Loucy (cell line): ENCODE measurements around the gene BMP8B.

Experiments used
- H2AFZ ChIP-seq: fragments of 200-600 bp; sonication (generic); 2 replicates; pipeline ENCODE4 v1.6.0; 2016; ENCODE audit warnings: antibody characterized with exemption, mild to moderate bottlenecking, low read length, moderate library complexity
- H3F3A ChIP-seq: fragments of 200-600 bp; 2 replicates; pipeline ENCODE4 v1.6.0; 2016; ENCODE audit warnings: antibody characterized with exemption, low read depth, mild to moderate bottlenecking
- H3K27me3 ChIP-seq: fragments of 200-600 bp; sonication (generic); 2 replicates; pipeline ENCODE4 v1.6.1; 2014; ENCODE audit warnings: low read length, mild to moderate bottlenecking; ENCODE audit not compliant: insufficient read depth, poor library complexity, severe bottlenecking
- H3K36me3 ChIP-seq: fragments of 200-600 bp; sonication (generic); 2 replicates; pipeline ENCODE4 v1.6.1; 2016; ENCODE audit warnings: low read length; ENCODE audit not compliant: insufficient read depth
- H3K4me1 ChIP-seq: fragments of 200-600 bp; sonication (generic); 2 replicates; pipeline ENCODE4 v1.5.1; 2014; ENCODE audit warnings: low read length, mild to moderate bottlenecking; ENCODE audit not compliant: insufficient read depth, poor library complexity, severe bottlenecking
- H3K4me2 ChIP-seq: fragments of 200-600 bp; sonication (generic); 2 replicates; pipeline ENCODE4 v1.6.0; 2014; ENCODE audit warnings: antibody characterized with exemption, low read length, low read depth, mild to moderate bottlenecking; ENCODE audit not compliant: poor library complexity, severe bottlenecking
- H3K4me3 ChIP-seq: fragments of 200-600 bp; sonication (generic); 2 replicates; pipeline ENCODE4 v1.5.1; 2014; ENCODE audit warnings: low read length, mild to moderate bottlenecking, mixed read lengths; ENCODE audit not compliant: poor library complexity, severe bottlenecking
- H3K79me2 ChIP-seq: fragments of 200-600 bp; sonication (generic); 2 replicates; pipeline ENCODE4 v1.6.1; 2014; ENCODE audit warnings: low read length; ENCODE audit not compliant: insufficient read depth
- H3K9ac ChIP-seq: fragments of 200-600 bp; sonication (generic); 2 replicates; pipeline ENCODE4 v1.6.0; 2014; ENCODE audit warnings: mild to moderate bottlenecking, low read depth, low read length, moderate library complexity; ENCODE audit not compliant: poor library complexity, severe bottlenecking
- H3K9me2 ChIP-seq: fragments of 200-600 bp; sonication (generic); replicated peaks from 2 replicates; pipeline ENCODE4 v1.6.1; 2016; ENCODE audit warnings: low read depth, low read length, mixed read lengths
- H3K9me3 ChIP-seq: fragments of 200-600 bp; sonication (generic); 2 replicates; pipeline ENCODE4 v1.6.1; 2014; ENCODE audit warnings: mild to moderate bottlenecking, antibody characterized with exemption, low read length, low read depth; ENCODE audit not compliant: insufficient read depth
- H4K20me1 ChIP-seq: fragments of 200-600 bp; sonication (generic); 2 replicates; pipeline ENCODE4 v1.6.0; 2014; ENCODE audit warnings: antibody characterized with exemption, low read length, mild to moderate bottlenecking; ENCODE audit not compliant: insufficient read depth, poor library complexity, severe bottlenecking
- EZH2phosphoT487 ChIP-seq: fragments of 200-600 bp; IDR thresholded peaks from 2 replicates; pipeline ENCODE4 v1.6.1; 2018; ENCODE audit warnings: antibody characterized with exemption, mild to moderate bottlenecking, moderate library complexity, borderline replicate concordance
- TF ChIP-seq, protein P1 (sequence below): fragments of 200-600 bp; sonication (generic); conservative IDR thresholded peaks from 2 replicates; pipeline ENCODE4 v1.5.1; 2014; ENCODE audit warnings: mild to moderate bottlenecking, antibody characterized with exemption, low read length

The BMP8B gene

DNA sequence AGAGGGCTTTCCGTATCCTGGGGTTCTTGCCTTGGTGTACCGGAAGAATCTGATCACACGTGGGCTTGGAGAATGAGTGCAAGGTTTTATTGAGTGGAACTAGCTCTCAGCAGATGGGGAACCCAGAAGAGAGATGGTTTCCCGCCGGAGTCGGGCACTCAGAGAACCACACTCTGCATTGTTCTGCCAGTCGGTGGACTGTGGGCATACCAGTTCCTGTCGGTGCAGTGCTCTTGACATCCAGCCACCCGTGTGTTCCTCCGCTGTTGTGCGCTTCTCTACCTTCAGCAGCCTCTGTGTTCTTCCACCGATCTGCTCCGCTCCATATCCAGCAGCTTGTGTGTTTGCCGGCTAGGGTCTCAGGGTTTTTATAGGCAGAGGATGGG lies 60.7 kb downstream of the BMP8B start:
- Histone ChIP-seq H3K4me3 (no peak overlapping the region), H3K79me2 (no peaks in the 10 kb centered on the region), H3K9me3 (no peaks in the 10 kb centered on the region), H4K20me1 (no peaks in the 10 kb centered on the region), H3K4me1 (no peaks in the 10 kb centered on the region), H3K36me3 (no peaks in the 10 kb centered on the region), H3K27me3 (peaks cover 32% of the 10 kb centered on the region), H2AFZ (no peak overlapping the region), H3F3A (no peaks in the 10 kb centered on the region), H3K4me2 (no peak overlapping the region), H3K9me2 (no peaks in the 10 kb centered on the region), H3K9ac (no peak overlapping the region)
- no peak for TF ChIP-seq EZH2phosphoT487
- TF ChIP-seq, protein P1, sequence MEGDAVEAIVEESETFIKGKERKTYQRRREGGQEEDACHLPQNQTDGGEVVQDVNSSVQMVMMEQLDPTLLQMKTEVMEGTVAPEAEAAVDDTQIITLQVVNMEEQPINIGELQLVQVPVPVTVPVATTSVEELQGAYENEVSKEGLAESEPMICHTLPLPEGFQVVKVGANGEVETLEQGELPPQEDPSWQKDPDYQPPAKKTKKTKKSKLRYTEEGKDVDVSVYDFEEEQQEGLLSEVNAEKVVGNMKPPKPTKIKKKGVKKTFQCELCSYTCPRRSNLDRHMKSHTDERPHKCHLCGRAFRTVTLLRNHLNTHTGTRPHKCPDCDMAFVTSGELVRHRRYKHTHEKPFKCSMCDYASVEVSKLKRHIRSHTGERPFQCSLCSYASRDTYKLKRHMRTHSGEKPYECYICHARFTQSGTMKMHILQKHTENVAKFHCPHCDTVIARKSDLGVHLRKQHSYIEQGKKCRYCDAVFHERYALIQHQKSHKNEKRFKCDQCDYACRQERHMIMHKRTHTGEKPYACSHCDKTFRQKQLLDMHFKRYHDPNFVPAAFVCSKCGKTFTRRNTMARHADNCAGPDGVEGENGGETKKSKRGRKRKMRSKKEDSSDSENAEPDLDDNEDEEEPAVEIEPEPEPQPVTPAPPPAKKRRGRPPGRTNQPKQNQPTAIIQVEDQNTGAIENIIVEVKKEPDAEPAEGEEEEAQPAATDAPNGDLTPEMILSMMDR, result no peak

DNA sequence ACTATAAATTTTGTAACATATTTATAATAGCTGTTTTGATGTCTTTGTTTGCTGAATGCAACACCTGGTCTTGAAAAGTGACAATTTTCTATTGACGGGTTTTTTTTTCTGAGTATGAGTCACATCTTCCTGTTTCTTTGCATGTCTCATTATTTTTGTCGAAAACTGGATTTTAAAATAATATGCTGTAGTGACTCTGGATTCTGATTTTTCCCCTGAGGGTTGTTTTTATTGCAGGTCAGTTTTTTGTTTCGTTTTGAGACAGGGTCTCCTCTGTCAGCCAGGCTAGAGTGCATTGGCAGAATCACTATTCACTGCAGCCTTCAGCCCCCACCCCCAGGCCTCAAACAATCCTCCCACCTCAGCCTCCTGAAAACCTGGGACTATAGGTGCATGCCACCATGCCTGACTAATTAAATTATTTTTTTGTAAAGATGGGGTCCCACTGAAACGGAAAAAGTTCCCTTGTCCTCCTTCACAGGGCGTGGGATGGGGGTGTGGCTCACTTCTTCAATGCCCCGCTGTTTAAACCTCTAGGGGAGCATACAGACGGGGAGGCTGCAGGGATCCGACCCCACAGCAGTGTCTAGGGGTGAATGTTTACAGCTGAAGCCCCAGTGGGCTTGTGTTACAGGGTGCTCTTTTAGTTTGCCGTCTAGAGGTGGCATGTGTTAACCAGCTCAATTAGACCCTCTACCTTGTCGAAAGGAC lies 61.3 kb downstream of the BMP8B start:
- no peak overlapping the region for H3K4me3 ChIP-seq
- peaks cover 27% of the 10 kb centered on the region for H3K27me3 ChIP-seq

DNA sequence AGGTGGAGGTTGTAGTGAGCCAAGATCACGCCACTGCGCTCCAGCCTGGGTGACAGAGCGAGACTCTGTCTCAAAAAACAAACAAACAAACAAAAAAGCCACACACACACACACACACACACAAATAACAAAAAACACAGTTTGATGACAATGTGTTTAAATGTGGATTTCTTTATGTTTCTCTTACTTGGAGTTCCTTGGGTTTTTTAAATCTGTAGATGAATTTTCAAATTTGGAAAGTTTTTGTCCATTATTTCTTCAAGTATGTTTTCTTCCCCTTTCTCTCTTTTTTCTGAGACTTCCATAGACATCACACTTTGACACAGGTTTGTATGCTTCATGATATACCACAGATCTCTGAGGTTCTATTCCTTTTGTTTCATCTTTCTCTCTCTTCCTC lies 62.1 kb downstream of the BMP8B start:
- Histone ChIP-seq H4K20me1 (no peaks in the 10 kb centered on the region), H2AFZ (no peak overlapping the region), H3K4me1 (no peaks in the 10 kb centered on the region)

More for the DNA sequence above, 61.3 kb downstream of the BMP8B start:
- Histone ChIP-seq H3F3A (no peaks in the 10 kb centered on the region), H3K36me3 (no peaks in the 10 kb centered on the region), H3K79me2 (no peaks in the 10 kb centered on the region), H3K4me1 (no peaks in the 10 kb centered on the region), H3K4me2 (no peak overlapping the region), H2AFZ (no peak overlapping the region), H3K9me2 (no peaks in the 10 kb centered on the region), H4K20me1 (no peaks in the 10 kb centered on the region), H3K9me3 (no peaks in the 10 kb centered on the region), H3K9ac (no peak overlapping the region)
- TF ChIP-seq, protein P1, result no peak
- no peak for TF ChIP-seq EZH2phosphoT487

More for the DNA sequence above, 62.1 kb downstream of the BMP8B start:
- H3F3A ChIP-seq, result no peaks in the 10 kb centered on the region
- H3K4me3 ChIP-seq, result no peak overlapping the region
- no peak overlapping the region for H3K9ac ChIP-seq
- H3K9me2 ChIP-seq, result no peaks in the 10 kb centered on the region
- H3K79me2 ChIP-seq, result no peaks in the 10 kb centered on the region
- H3K9me3 ChIP-seq, result no peaks in the 10 kb centered on the region
- peaks cover 26% of the 10 kb centered on the region for H3K27me3 ChIP-seq
- TF ChIP-seq EZH2phosphoT487, result no peak
- TF ChIP-seq, protein P1, result no peak
- no peak overlapping the region for H3K4me2 ChIP-seq
- no peaks in the 10 kb centered on the region for H3K36me3 ChIP-seq
